Spleen (tissue), 11 donors: ENCODE measurements around the gene LRRN4CL. TPM values are rescaled to one million over a fixed set of nuclear protein-coding genes. Genes with fewer than 3 reads are reported as not detected.

Source experiments
- DNase-seq: peaks from one replicate; pipeline ENCODE4 v3.0.0-alpha.2; 2020
- H3K27ac ChIP-seq, 8 donors: fragments of 200-600 bp; sonication (generic) in 7 of 8; 1 replicate in 4 of 8; 2 replicates in 4 of 8; pipeline versions ENCODE4 v1.5.0 to v1.8.0; 2016 to 2021; ENCODE audit warnings: inconsistent platforms in 4 of 8, mild to moderate bottlenecking in 4 of 8, moderate library complexity in 1 of 8
- H3K27me3 ChIP-seq, 7 donors: fragments of 200-600 bp; sonication (generic) in 6 of 7; replicated peaks in 1 of 7; 1 replicate in 4 of 7; 2 replicates in 3 of 7; pipeline versions ENCODE4 v1.5.0 to v1.8.0; 2016 to 2021; ENCODE audit warnings: inconsistent platforms in 3 of 7, mild to moderate bottlenecking in 1 of 7
- H3K36me3 ChIP-seq, 6 donors: fragments of 200-600 bp; sonication (generic) in 5 of 6; 1 replicate in 4 of 6; 2 replicates in 2 of 6; pipeline versions ENCODE4 v1.5.0 to v1.8.0; 2016 to 2021; ENCODE audit warnings: inconsistent platforms in 2 of 6
- H3K4me1 ChIP-seq, 6 donors: fragments of 200-600 bp; sonication (generic) in 5 of 6; 1 replicate in 3 of 6; 2 replicates in 3 of 6; pipeline versions ENCODE4 v1.5.0 to v1.8.0; 2016 to 2021; ENCODE audit warnings: inconsistent platforms in 3 of 6
- H3K4me3 ChIP-seq, 8 donors: fragments of 200-600 bp; sonication (generic) in 7 of 8; 1 replicate in 4 of 8; 2 replicates in 4 of 8; pipeline versions ENCODE4 v1.5.0 to v1.8.0; 2016 to 2021; ENCODE audit warnings: inconsistent platforms in 4 of 8, mild to moderate bottlenecking in 4 of 8, moderate library complexity in 2 of 8
- H3K9me3 ChIP-seq, 8 donors: fragments of 200-600 bp; sonication (generic) in 7 of 8; 1 replicate in 4 of 8; 2 replicates in 4 of 8; pipeline versions ENCODE4 v1.5.0 to v1.8.0; 2016 to 2021; ENCODE audit warnings: inconsistent platforms in 4 of 8
- POLR2A ChIP-seq, 3 donors: fragments of 450-650 bp; IDR thresholded peaks; one replicate each; pipeline ENCODE4 v1.5.1; 2017; ENCODE audit warnings: antibody characterized with exemption in 3 of 3, mild to moderate bottlenecking in 1 of 3
- POLR2AphosphoS5 ChIP-seq, 3 donors: sonication (generic); formaldehyde crosslinking; IDR thresholded peaks; one replicate each; pipeline ENCODE4 v1.5.1; 2017; ENCODE audit warnings: antibody characterized with exemption in 3 of 3
- WGBS, 5 donors: extraction: QIAGEN DNeasy Blood & Tissue Kit in 3 of 5; methylation state at CpG; one replicate each; pipeline versions ENCODE4 v1.1.5 to v1.1.7; 2013 to 2018; 5-methylcytosine and 5-hydroxymethylcytosine counted together
- intact Hi-C: fragments of 100-400 bp; cut with DNase I; formaldehyde crosslinking; loops from one replicate; pipeline ENCODE4 v1.15.0; 2023; ENCODE audit warnings: low total_unique reads
- polyA plus RNA-seq, 3 donors: library from polyadenylated mRNA; stranded (reverse); fragments of 200-250 nt; gene quantifications; one replicate each; pipeline ENCODE4 v1.2.1, GENCODE V29; 2013
- small RNA-seq, 4 donors: library from RNA; depleted of rRNA; stranded (forward); fragments of <200 nt; gene quantifications; one replicate each; pipeline ENCODE3, GENCODE V24; 2016
- total RNA-seq, 7 donors: library from RNA; depleted of rRNA in 3 of 7; stranded (reverse); fragments of >200 nt in 3 of 7; fragmentation: NEBNext Ultra II Directional in 4 of 7; extraction: Animal tissue kit (Norgen Biotek cat#: 25700) in 4 of 7; gene quantifications; one replicate each; pipeline versions ENCODE4 v1.1.0 to v1.2.1, GENCODE V29; 2016 to 2021
- TF ChIP-seq, protein P1 (sequence below), 11 experiments: fragments of 200-600 bp in 7 of 11; fragments of 450-650 bp in 4 of 11; sonication (generic) in 4 of 11; IDR thresholded peaks in 8 of 11; conservative IDR thresholded peaks in 3 of 11; 1 replicate in 7 of 11; 2 replicates in 4 of 11; pipeline versions ENCODE4 v1.4.0 to v1.8.0; 2016 to 2021; ENCODE audit warnings: antibody characterized with exemption in 11 of 11, inconsistent platforms in 4 of 11, mild to moderate bottlenecking in 1 of 11
- donor health status: healthy with polysubstance abuse.
- donor health status: DM: no; HTN: no; CAD: no; lungs with moderate emphysema.
- donor health status: DM: no; HTN: no; CAD: no.
- donor health status: Bipolar disorder and iron deficiency.
- donor health status: healthy.
- donor health status: DM: no; HTN: no; CAD: no.
- donor health status: DM: yes; HTN: yes; CAD: no.

LRRN4CL gene
- total and polyA plus RNA-seq, 10 donors: 0.04 to 0.48 (median 0.17) TPM; not detected in 7

DNA sequence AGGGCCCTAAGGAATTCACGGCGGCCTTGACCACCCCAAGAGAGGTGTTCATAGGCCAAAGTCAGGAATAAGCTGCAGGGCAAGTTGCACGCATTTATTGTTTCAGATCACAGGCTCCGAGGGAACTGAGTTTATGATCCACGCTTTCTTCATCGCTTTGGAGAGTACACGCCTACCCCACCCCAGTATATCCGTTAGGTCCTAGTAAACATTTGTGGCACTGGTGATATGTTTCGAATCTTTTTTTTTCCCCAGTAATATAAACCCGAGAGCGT lies 43.7 kb downstream of the LRRN4CL start:
- Histone ChIP-seq H3K4me1 (peaks cover 20 to 84% (median 37%) of the 10 kb centered on the region in 6 donors), H3K9me3 (no peaks in the 10 kb centered on the region), H3K4me3 (peak overlapping the region; percentile 84 to 99 (median 96)), H3K36me3 (peaks cover 0 to 64% (median 43%) of the 10 kb centered on the region in 6 donors), H3K27me3 (no peaks in the 10 kb centered on the region), H3K27ac (peak overlapping the region; percentile 89 to 98 (median 94))
- WGBS, 5 donors: 12 to 18% (median 16%) methylated on average over 11 of the region's 11 CpGs
- no peak for DNase-seq
- TF ChIP-seq, protein P1, sequence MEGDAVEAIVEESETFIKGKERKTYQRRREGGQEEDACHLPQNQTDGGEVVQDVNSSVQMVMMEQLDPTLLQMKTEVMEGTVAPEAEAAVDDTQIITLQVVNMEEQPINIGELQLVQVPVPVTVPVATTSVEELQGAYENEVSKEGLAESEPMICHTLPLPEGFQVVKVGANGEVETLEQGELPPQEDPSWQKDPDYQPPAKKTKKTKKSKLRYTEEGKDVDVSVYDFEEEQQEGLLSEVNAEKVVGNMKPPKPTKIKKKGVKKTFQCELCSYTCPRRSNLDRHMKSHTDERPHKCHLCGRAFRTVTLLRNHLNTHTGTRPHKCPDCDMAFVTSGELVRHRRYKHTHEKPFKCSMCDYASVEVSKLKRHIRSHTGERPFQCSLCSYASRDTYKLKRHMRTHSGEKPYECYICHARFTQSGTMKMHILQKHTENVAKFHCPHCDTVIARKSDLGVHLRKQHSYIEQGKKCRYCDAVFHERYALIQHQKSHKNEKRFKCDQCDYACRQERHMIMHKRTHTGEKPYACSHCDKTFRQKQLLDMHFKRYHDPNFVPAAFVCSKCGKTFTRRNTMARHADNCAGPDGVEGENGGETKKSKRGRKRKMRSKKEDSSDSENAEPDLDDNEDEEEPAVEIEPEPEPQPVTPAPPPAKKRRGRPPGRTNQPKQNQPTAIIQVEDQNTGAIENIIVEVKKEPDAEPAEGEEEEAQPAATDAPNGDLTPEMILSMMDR (IDR thresholded peaks at IDR 0.05 in 8 of 11, conservative IDR thresholded peaks at IDR 0.05 in 3 of 11): no peak
- TF ChIP-seq POLR2A (IDR thresholded peaks at IDR 0.05): no peak
- no peak for TF ChIP-seq POLR2AphosphoS5 (IDR thresholded peaks at IDR 0.05)
- intact Hi-C loops: no loop called here

DNA sequence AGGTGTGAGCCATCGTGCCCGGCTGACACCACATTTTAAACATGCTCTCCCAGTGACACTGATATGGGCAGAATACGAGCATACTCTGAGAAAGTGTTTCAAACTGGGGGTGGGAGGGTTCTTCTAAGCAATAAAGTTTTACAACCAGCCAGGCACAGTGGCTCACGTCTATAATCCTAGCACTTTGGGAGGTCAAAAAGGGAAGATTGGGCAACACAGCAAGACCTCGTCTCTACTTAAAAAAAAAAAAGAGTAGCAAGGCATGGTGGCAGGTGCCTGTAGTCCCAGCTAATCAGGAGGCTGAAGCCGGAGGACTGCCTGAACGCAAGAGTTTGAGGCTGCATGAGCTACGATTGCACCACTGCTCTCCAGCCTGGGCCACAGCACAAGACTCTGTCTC lies 45.1 kb downstream of the LRRN4CL start:
- intact Hi-C loops: no loop called here
- Histone ChIP-seq H3K27ac (no peak overlapping the region), H3K4me1 (peaks cover 20 to 87% (median 35%) of the 10 kb centered on the region in 6 donors), H3K36me3 (peaks cover 0 to 58% (median 40%) of the 10 kb centered on the region in 6 donors), H3K4me3 (no peak overlapping the region), H3K27me3 (no peaks in the 10 kb centered on the region), H3K9me3 (no peaks in the 10 kb centered on the region)
- TF ChIP-seq POLR2AphosphoS5 (IDR thresholded peaks at IDR 0.05): no peak
- no peak for TF ChIP-seq POLR2A (IDR thresholded peaks at IDR 0.05)
- TF ChIP-seq, protein P1 (IDR thresholded peaks at IDR 0.05 in 8 of 11, conservative IDR thresholded peaks at IDR 0.05 in 3 of 11): no peak
- DNase-seq: no peak
- 76 to 93% (median 80%) methylated on average over 8 of the region's 8 CpGs for WGBS, 5 donors

Small RNA genes lying within 50 kb of the gene (small RNA-seq; reads per million reads assigned to genes)
- 0 reads per million in 4 donors for gene SNORA57

Other genes with a start within 250 kb of the LRRN4CL start
- 100 to 1,000 TPM; 168 to 370 (median 289) TPM for gene AHNAK, start 142.7 kb downstream of the LRRN4CL start, total RNA-seq
- 10 to 100 TPM; 11.8 to 24.0 (median 12.0) TPM for gene AHNAK, start 142.7 kb downstream of the LRRN4CL start, polyA plus RNA-seq
- 1,000 to 10,000 TPM in 6 of 7 donors, 100 to 1,000 TPM in 1; 989 to 1,475 (median 1,270) TPM for gene EEF1G, start 115.6 kb downstream of the LRRN4CL start, total RNA-seq
- 1,000 to 10,000 TPM; 2,364 to 2,501 (median 2,474) TPM for gene EEF1G, start 115.6 kb downstream of the LRRN4CL start, polyA plus RNA-seq
- 10 to 100 TPM; 14.4 to 30.9 (median 20.1) TPM for gene TUT1, start 98.0 kb downstream of the LRRN4CL start, total RNA-seq
- gene TUT1, start 98.0 kb downstream of the LRRN4CL start, polyA plus RNA-seq: 10 to 100 TPM; 14.5 to 24.1 (median 16.1) TPM
- 100 to 1,000 TPM; 102 to 154 (median 114) TPM for gene MTA2, start 87.7 kb downstream of the LRRN4CL start, total RNA-seq
- 10 to 100 TPM; 55.3 to 94.6 (median 58.5) TPM for gene MTA2, start 87.7 kb downstream of the LRRN4CL start, polyA plus RNA-seq
- 100 to 1,000 TPM in 5 of 7 donors, 10 to 100 TPM in 2; 46.7 to 159 (median 116) TPM for gene EML3, start 76.8 kb downstream of the LRRN4CL start, total RNA-seq
- 100 to 1,000 TPM in 1 of 3 donors, 10 to 100 TPM in 2; 51.0 to 116 (median 78.6) TPM for gene EML3, start 76.8 kb downstream of the LRRN4CL start, polyA plus RNA-seq
- gene ROM1, start 76.3 kb downstream of the LRRN4CL start, total RNA-seq: 1 to 10 TPM; 4.3 to 8.8 (median 5.6) TPM
- gene ROM1, start 76.3 kb downstream of the LRRN4CL start, polyA plus RNA-seq: 10 to 100 TPM in 1 of 3 donors, 1 to 10 TPM in 2; 4.2 to 15.0 (median 6.1) TPM
- gene B3GAT3, start 67.5 kb downstream of the LRRN4CL start, total RNA-seq: 10 to 100 TPM; 25.2 to 43.7 (median 37.1) TPM
- gene B3GAT3, start 67.5 kb downstream of the LRRN4CL start, polyA plus RNA-seq: 10 to 100 TPM; 41.9 to 65.7 (median 63.1) TPM
- 100 to 1,000 TPM; 122 to 245 (median 198) TPM for gene GANAB, start 42.9 kb downstream of the LRRN4CL start, total RNA-seq
- gene GANAB, start 42.9 kb downstream of the LRRN4CL start, polyA plus RNA-seq: 10 to 100 TPM; 49.0 to 72.4 (median 53.6) TPM
- 10 to 100 TPM; 16.9 to 34.5 (median 24.8) TPM for gene INTS5, start 36.2 kb downstream of the LRRN4CL start, total RNA-seq
- 10 to 100 TPM in 1 of 3 donors, 1 to 10 TPM in 2; 4.4 to 13.7 (median 7.0) TPM for gene INTS5, start 36.2 kb downstream of the LRRN4CL start, polyA plus RNA-seq
- gene C11orf98, start 24.3 kb downstream of the LRRN4CL start, total RNA-seq: 10 to 100 TPM; 30.9 to 43.7 (median 42.5) TPM
- gene C11orf98, start 24.3 kb downstream of the LRRN4CL start, polyA plus RNA-seq: 100 to 1,000 TPM; 144 to 164 (median 152) TPM
- 10 to 100 TPM in 6 of 7 donors, 1 to 10 TPM in 1; 3.0 to 19.4 (median 13.2) TPM for gene CSKMT, start 24.2 kb downstream of the LRRN4CL start, total RNA-seq
- gene CSKMT, start 24.2 kb downstream of the LRRN4CL start, polyA plus RNA-seq: 10 to 100 TPM; 32.6 to 59.4 (median 40.3) TPM
- 1 to 10 TPM; 4.9 to 6.5 (median 5.9) TPM for gene UQCC3, start 17.9 kb downstream of the LRRN4CL start, total RNA-seq
- gene UQCC3, start 17.9 kb downstream of the LRRN4CL start, polyA plus RNA-seq: 10 to 100 TPM; 20.2 to 23.7 (median 23.3) TPM
- gene LBHD1, start 17.3 kb downstream of the LRRN4CL start, total RNA-seq: 10 to 100 TPM in 6 of 7 donors, 1 to 10 TPM in 1; 10.0 to 20.2 (median 12.8) TPM
- gene LBHD1, start 17.3 kb downstream of the LRRN4CL start, polyA plus RNA-seq: 10 to 100 TPM in 2 of 3 donors, 1 to 10 TPM in 1; 7.3 to 21.2 (median 15.1) TPM
- gene UBXN1, start 10.5 kb downstream of the LRRN4CL start, total RNA-seq: 100 to 1,000 TPM in 6 of 7 donors, 10 to 100 TPM in 1; 93.8 to 158 (median 128) TPM
- 100 to 1,000 TPM; 198 to 209 (median 203) TPM for gene UBXN1, start 10.5 kb downstream of the LRRN4CL start, polyA plus RNA-seq
- 10 to 100 TPM; 25.6 to 66.0 (median 34.4) TPM for gene BSCL2, start 17.9 kb upstream of the LRRN4CL start, total RNA-seq
- 10 to 100 TPM; 47.7 to 62.6 (median 47.8) TPM for gene BSCL2, start 17.9 kb upstream of the LRRN4CL start, polyA plus RNA-seq
- not detected for gene GNG3, start 18.1 kb upstream of the LRRN4CL start, total RNA-seq
- gene GNG3, start 18.1 kb upstream of the LRRN4CL start, polyA plus RNA-seq: under 1 TPM in 2 of 3 donors, not detected in 1; 0.12 to 0.13 TPM
- gene HNRNPUL2, start 37.9 kb upstream of the LRRN4CL start, total RNA-seq: 10 to 100 TPM; 39.3 to 62.8 (median 48.5) TPM
- gene HNRNPUL2, start 37.9 kb upstream of the LRRN4CL start, polyA plus RNA-seq: 10 to 100 TPM; 26.4 to 37.1 (median 29.3) TPM
- gene TTC9C, start 39.0 kb upstream of the LRRN4CL start, total RNA-seq: 10 to 100 TPM; 25.4 to 47.1 (median 30.5) TPM
- 10 to 100 TPM; 27.8 to 35.6 (median 33.4) TPM for gene TTC9C, start 39.0 kb upstream of the LRRN4CL start, polyA plus RNA-seq
- gene ZBTB3, start 64.6 kb upstream of the LRRN4CL start, total RNA-seq: 10 to 100 TPM in 5 of 7 donors, 1 to 10 TPM in 2; 6.6 to 14.5 (median 11.1) TPM
- 1 to 10 TPM; 3.2 to 4.9 (median 3.9) TPM for gene ZBTB3, start 64.6 kb upstream of the LRRN4CL start, polyA plus RNA-seq
- 10 to 100 TPM; 52.1 to 74.0 (median 60.2) TPM for gene POLR2G, start 72.0 kb upstream of the LRRN4CL start, total RNA-seq
- 100 to 1,000 TPM; 129 to 153 (median 135) TPM for gene POLR2G, start 72.0 kb upstream of the LRRN4CL start, polyA plus RNA-seq
- 10 to 100 TPM; 16.6 to 28.8 (median 23.7) TPM for gene TAF6L, start 81.9 kb upstream of the LRRN4CL start, total RNA-seq
- 10 to 100 TPM; 11.9 to 37.5 (median 21.1) TPM for gene TAF6L, start 81.9 kb upstream of the LRRN4CL start, polyA plus RNA-seq
- 10 to 100 TPM; 39.0 to 80.8 (median 48.3) TPM for gene TMEM179B, start 97.9 kb upstream of the LRRN4CL start, total RNA-seq
- 10 to 100 TPM; 46.1 to 57.1 (median 54.6) TPM for gene TMEM179B, start 97.9 kb upstream of the LRRN4CL start, polyA plus RNA-seq
- gene TMEM223, start 102.5 kb upstream of the LRRN4CL start, total RNA-seq: 10 to 100 TPM; 11.2 to 27.8 (median 13.6) TPM
- gene TMEM223, start 102.5 kb upstream of the LRRN4CL start, polyA plus RNA-seq: 10 to 100 TPM; 19.0 to 32.8 (median 25.0) TPM
- gene NXF1, start 115.9 kb upstream of the LRRN4CL start, total RNA-seq: 100 to 1,000 TPM in 4 of 7 donors, 10 to 100 TPM in 3; 87.7 to 125 (median 118) TPM
- gene NXF1, start 115.9 kb upstream of the LRRN4CL start, polyA plus RNA-seq: 100 to 1,000 TPM in 2 of 3 donors, 10 to 100 TPM in 1; 83.1 to 271 (median 194) TPM
- 10 to 100 TPM; 40.5 to 50.7 (median 43.7) TPM for gene STX5, start 142.5 kb upstream of the LRRN4CL start, total RNA-seq
- 10 to 100 TPM; 20.9 to 27.0 (median 23.5) TPM for gene STX5, start 142.5 kb upstream of the LRRN4CL start, polyA plus RNA-seq
- gene TEX54, start 143.3 kb upstream of the LRRN4CL start, total RNA-seq: not detected
- gene TEX54, start 143.3 kb upstream of the LRRN4CL start, polyA plus RNA-seq: not detected
- 10 to 100 TPM; 29.0 to 62.2 (median 46.4) TPM for gene WDR74, start 150.1 kb upstream of the LRRN4CL start, total RNA-seq
- 10 to 100 TPM; 56.0 to 66.2 (median 60.1) TPM for gene WDR74, start 150.1 kb upstream of the LRRN4CL start, polyA plus RNA-seq
- gene SLC3A2, start 191.4 kb upstream of the LRRN4CL start, total RNA-seq: 100 to 1,000 TPM; 102 to 138 (median 114) TPM
- gene SLC3A2, start 191.4 kb upstream of the LRRN4CL start, polyA plus RNA-seq: 10 to 100 TPM; 48.7 to 58.4 (median 52.8) TPM
- not detected for gene CHRM1, start 231.8 kb upstream of the LRRN4CL start, total RNA-seq
- not detected for gene CHRM1, start 231.8 kb upstream of the LRRN4CL start, polyA plus RNA-seq